Stimulated activated CD8-positive, alpha-beta memory T cell treated with anti-CD3 and anti-CD28 coated beads, Interleukin-7, amount 100 ng/mL, for 24 hours (primary cell): ENCODE data around the gene ZSCAN31.
"Not testable (repeated sequence)": the region's sequence is repeated elsewhere in the genome, so short reads cannot be mapped to it uniquely, and the experiment has no call there.

Experiments
- DNase-seq: peaks from one replicate; pipeline ENCODE4 v3.0.0-alpha.2; 2020; ENCODE audit warnings: low read depth

The ZSCAN31 gene

DNA sequence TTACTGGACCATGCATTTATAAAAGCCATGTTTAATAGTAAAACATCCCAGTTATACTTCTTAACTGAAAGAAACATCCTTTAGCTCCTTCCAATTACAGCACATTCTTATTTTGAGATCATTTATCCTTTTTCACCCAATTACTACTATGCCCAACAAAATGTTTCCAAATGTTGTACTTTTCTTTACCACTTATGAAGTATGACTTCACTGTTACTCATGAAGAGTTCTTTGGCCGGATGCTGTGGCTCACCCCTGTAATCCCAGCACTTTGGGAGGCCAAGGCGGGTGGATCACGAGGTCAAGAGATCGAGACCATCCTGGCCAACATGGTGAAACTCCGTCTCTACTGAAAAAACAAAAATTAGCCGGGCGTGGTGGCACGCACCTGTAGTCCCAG lies 18.1 kb downstream of the ZSCAN31 start:
- DNase-seq = not testable (repeated sequence)

DNA sequence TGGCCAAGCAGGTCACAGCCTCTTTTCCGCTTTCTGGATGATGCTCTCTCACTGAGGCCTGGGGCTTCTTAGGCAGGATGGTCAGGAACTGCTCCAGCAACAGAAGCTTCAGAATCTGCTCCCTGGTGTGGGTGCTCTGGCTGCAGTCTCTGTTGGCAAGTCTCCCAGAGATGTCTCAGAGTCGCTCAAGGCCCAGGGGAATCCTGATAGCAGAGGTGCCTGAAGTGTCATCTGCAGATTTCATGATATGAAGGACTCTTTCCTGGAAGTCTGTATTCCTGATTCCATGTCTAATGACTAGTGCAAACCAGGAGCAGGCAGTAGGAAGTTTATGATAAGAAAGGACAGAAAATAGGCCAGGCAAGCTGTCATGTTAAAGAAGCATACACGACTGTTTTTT lies 20.3 kb downstream of the ZSCAN31 start:
- no peak for DNase-seq

DNA sequence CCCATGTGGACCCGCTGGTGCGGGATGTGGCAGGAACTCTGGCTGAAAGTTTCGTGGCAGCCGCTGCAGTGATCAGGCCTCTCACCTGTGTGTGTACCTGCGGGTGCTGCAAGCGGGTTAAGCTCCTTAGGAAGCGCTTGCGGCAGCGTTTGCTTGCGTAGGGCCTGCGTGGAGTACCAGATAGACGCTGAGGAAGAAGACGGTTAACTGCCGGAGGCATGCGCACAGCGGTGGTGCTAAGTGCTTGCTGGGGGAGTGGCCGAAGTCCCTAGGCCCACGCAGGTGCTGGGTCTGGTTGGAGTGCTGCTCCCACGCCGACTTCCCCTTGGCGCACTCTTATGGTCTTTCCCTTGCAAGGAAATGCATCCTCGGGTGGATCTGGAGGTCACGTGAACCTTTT lies 23.0 kb downstream of the ZSCAN31 start:
- no peak for DNase-seq

DNA sequence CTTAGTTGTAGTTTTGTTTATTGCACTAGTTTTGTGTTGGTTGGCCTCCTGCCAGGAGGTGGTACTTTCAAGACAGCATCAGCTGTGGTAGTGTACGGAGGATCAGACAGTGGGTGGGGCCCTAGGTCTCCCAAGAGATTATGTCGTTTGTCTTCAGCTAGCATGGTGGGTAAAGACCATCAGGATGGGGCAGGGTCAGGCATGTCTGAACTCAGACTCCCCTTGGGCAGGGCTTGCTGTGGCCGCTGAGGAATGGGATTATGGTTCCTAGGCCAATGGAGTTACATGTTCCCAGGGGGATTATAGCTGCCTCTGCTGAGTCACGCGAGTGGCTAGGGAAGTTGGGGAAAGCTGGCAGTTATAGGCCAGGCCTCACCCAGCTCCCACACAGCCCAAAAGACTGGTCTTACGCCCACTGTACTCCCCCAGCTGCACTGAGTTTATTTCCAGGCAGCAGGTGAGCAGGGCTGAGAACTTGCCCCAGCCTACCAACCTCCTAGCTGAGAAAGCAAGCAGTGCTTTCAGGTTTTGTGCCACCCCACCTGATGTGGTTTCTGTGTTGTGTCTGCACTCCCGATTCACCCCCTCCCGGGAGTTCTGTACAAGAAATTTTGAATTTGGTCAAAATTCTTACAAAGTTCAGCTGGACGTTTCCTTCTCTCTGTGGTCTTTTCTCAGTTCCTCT lies 24.7 kb downstream of the ZSCAN31 start:
- DNase-seq = no peak

DNA sequence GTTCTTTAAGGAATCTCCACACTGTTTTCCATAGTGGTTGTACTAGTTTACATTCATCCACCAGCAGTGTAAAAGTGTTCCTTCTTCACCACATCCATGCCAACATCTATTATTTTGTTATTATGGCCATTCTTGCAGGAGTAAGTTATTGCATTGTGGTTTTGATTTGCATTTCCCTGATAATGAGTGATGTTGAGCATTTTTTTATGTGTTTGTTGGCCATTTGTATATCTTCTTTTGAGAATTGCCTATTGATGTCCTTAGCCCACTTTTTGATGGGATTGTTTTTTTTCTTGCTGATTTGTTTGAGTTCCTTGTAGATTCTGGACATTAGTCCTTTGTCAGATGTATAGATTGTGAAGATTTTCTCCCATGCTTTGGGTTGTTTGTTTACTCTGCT lies 29.6 kb downstream of the ZSCAN31 start:
- not testable (repeated sequence) for DNase-seq

DNA sequence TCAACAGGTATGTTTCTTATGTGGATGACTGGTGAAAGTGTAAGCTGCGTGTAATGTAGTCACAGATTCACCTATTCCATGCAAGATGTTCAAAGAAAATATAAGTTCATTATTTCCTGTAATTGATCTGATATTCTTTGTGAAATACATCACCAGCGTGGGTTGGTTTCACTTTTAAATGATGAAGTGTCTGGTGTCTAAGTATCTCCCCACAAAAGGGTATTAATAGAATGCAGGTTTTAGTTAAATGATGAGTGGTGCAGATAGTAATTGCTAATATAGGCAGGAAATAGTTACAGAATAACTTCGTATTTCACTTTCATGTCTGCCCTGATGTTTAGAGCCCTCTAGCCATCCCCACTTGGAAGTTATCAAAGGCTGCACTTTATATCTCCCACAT lies 32.4 kb downstream of the ZSCAN31 start:
- DNase-seq = no peak

DNA sequence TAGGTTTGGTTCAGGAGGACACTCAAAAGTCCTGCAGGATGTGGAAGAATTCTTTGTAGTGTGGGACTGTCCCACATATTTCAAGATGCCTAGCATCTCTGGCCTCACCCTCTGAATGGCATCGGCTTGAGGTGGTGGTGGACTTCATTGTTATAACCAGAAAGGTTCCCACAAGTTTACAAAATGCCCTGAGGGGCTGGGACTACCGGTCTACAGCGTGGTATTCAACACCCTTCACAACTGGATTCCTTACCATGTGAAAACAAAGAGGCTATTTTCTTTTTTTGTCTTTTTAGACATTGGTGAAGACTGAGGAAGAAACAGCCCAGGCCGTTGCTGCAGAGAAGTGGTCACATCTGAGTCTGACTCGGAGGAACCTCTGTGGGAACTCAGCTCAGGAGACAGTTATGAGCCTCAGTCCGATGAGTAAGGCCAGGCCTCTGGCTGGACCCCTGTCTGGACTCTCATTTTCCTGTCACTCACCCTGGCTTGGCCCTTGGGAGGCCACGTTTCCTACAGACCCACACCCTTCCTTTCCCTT lies 39.4 kb downstream of the ZSCAN31 start:
- DNase-seq = no peak

DNA sequence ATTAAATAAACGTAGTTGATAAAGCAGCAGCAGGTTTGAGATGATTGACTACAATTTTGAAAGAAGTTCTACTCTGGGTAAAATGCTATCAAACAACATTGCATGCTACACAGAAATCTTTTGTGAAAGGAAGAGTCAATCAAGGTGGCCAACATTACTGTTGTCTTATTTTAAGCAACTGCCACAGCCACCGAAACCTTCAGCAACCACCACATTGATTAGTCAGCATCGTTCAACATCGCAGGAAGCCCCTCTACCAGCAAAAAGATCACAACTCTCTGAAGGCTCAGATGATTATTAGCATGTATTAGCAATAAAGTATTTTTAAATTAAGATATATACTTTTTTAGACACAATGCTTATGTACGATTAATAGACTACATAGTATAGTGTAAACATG lies 40.6 kb downstream of the ZSCAN31 start:
- DNase-seq = no peak

DNA sequence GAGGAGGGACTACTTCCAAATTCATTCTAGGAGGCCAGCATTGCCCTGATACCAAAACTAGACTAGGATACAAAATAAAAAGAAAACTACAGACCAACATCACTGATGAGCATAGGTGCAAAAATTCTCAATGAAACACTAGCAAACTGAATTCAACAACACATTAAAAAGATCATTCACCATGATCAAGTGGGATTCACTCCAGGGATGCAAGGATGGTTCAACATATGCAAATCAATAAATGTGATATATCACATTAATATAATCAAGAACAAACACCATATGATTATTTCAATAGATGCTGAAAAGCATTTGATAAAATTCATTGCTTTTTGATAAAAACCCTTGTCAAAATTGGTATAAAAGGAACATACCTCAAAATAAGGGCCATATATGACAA lies 44.4 kb downstream of the ZSCAN31 start:
- DNase-seq = no peak

DNA sequence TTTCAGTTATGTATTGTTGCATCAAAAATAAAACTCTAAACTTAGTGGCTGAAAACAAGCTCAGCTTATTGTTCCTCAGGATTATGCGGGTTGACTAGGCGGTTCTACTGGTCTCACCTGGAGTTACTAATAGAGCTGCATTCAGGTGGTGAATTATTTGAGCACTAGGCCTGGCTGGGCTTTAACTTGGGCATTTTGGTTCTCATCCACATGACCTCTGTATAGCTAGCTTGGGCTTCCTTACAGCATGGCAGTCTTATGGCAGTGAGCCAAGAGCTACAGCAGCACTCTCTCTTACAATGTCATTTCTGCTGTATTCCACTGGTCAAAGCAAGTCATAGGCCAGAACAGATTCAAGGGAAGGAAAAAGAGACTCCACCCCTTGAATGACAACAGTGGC lies 53.0 kb downstream of the ZSCAN31 start:
- no peak for DNase-seq

DNA sequence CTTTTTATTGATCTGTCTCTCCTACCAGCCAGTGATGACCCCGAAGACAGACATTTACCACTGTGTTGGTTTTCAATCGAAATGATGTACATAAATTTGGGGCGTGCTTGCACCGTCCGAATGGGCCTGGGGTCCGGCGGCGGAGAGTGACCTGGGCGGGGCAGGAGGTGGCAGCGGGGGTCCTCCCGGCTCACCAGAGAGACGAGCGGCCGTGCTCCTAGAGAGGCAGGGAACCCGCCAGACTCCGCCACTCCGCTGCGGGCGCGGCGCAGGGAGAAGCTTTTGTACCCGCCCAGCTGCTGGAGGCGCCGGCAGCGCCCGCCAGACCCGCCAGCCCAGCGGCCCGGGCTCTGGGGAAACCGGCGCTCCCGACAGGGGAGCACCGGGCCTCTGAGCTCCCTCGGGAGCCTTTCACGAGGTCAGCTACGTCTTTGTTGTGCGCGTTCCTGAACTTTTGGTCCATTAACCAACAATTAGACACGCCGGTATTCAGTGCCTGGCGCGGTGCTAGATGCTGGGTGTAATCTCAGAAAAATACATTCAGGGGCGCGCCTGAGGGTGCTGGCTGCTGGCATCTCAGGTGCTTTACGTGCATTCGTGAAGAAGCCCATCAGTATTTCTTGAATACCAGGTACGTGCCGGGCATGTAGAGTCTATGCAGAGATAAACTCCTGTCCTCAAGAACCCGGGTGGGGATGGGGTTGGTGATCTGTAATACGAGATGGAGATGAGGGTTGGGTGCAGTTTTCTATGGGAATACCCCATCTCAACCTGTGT lies 54.5 kb downstream of the ZSCAN31 start, which contains the start of gene PGBD1:
TSS of gene PGBD1 (plus strand) at position 285 of the 777 bp plus-strand sequence. CDS start 2,242 bp downstream, outside the sequence.
- DNase-seq = peak; percentile 39

DNA sequence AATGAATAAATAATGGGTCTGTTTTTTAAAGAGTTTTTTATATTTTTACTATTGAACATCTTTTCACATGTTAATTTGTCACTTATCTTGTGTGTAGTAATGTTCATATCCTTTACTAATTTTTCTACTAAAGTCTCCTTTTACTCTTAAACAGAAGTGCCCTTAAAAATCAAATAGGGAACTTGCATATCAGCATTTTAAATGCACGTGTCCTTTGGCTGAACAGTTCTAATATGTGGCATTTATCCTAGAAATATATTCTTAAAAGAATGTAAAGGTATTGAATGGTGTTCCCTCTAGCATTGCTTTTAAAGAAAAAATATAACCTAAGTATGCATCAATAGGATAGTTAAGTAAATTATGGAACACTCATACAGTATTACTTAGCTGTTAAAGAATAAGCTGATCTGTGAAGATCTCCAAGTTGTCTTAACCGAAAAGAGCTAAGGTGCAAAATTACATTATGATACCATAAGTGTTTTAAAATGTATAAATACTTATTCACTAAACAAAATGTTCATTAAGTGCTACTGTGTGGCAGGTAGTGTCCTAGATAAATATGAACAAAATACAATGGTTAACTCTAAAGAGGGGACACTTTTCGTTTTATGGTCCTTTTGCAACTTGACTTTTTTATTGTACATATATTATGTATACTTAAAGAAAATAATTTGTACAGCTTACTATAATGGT lies 55.2 kb downstream of the ZSCAN31 start:
- DNase-seq = no peak

DNA sequence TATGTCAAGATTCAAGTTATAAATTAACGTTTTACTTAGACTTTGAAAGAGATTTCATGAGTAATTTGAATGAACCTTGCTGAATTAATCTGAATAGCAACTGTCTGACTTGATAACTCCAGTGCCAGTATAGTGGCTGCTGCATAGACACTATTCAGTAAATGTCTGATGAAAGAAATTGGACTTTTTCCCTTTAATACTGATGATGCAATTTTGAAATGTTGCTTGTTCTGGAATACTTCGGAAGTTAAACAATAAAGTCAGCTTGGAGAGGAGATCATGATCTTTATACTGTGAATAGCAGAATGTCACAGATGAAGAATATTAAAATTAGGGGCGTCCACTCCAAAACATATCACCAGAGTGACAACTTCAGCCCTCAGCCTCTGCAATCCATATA lies 58.2 kb downstream of the ZSCAN31 start:
- no peak for DNase-seq

DNA sequence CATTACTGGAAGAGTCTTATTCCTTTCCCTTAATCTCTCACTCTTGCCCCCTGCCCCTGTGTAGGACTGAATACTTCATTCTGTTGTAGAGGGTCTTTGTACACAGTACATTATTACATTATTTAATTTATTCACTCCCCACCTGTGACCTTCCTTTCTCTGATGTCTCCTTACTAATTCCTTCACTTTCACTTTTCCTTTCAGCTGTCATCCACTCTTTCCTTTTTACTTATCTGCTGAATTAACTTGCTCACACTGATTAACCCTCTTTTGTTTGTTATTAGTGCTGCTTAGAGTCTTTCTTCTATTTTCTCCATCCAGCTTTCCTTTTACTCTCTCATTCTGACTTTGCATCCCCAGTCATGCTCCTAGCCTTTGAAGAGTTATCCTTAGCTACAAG lies 61.1 kb downstream of the ZSCAN31 start:
- no peak for DNase-seq
